Measurements from ENCODE around the gene KCNG2.
"Not testable (repeated sequence)": the region's sequence is repeated elsewhere in the genome, so short reads cannot be mapped to it uniquely, and the experiment has no call there.

The KCNG2 gene, protein sequence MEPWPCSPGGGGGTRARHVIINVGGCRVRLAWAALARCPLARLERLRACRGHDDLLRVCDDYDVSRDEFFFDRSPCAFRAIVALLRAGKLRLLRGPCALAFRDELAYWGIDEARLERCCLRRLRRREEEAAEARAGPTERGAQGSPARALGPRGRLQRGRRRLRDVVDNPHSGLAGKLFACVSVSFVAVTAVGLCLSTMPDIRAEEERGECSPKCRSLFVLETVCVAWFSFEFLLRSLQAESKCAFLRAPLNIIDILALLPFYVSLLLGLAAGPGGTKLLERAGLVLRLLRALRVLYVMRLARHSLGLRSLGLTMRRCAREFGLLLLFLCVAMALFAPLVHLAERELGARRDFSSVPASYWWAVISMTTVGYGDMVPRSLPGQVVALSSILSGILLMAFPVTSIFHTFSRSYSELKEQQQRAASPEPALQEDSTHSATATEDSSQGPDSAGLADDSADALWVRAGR

DNA sequence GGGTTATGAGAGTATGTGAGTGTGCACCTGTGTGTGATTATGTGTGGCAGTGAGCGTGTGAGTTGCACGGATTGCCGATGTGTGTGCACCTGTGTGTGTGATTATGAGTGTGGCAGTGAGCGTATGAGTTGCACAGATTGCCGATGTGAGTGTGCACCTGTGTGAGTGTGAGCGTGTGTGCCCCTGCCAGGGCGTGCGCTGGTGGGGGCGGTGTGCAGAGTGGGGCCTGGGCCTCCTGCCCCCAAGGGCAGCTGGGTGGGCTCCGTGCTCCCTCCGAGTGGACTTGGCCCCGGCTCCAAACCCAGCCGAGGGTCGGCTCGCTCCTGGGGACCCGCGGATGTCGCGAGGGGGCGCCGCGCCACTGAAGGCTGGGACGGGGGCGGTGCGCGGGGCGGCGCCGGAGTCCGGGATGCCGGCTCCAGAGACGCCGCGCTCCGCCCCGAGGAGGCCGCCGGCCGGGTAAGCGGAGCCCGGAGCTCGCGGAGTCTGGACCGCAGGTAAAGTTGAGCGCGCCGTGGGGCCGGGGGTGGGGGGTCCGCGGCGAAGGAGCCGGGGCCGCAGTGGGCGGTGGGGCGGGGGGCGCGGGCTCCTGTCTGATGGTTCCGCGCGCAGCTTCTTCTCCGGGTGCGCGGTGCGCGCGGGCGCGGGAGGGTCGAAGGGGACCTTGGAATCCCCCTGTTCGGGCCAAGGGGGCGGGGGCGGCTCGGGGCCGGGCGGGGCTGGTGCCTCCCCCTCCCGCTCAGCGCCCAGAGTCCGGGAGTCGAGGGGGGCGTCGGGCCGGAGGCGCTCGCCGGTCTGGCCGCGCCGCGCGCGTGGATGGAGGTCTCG lies at the start of gene KCNG2:
Gene KCNG2, plus strand, starts transcription at position 421 of the 828 bp plus-strand sequence. CDS start 65,730 bp downstream, outside the sequence.
- DNase-seq, result no peak

DNA sequence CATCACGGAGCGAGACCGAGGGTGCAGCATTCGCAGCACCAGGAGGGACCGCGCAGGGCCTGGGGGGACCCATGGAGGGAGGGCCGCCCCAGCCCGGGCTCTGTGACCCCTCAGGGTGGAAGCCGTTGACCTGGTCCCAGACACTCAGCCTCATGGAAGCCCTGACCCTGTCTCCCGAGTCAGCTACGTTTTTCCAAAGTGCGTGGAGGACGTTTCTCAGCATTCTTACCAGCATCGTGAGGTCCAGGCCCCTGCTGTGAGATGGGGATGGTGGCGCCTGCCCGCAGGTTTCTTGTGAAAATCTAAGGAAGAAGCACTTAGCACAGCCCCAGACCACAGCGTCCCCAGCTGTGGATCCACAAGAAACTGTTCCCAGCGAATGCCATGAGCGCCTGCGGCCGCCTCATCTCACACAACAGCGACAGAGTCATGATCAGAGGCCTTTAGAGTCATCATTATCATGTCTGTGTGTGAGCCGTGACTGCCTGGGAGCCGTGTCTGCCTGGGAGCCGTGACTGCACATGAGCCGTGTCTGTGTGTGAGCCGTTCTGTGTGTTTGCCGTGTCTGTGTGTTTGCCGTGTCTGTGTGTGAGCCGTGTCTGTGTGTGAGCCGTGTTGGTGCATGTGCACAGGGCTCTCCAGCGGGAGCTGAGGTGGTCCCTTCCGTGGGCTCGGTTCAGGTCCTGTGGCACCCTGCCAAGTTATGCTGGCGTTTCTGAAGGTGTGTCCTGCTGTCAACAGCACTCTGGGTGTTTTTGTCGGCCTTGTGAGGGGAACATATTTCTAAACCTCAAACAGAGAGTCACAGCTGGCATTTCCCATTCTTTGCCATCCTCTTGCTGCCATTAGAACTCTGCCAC lies 49.2 kb upstream of the KCNG2 start:
- no peak for DNase-seq

DNA sequence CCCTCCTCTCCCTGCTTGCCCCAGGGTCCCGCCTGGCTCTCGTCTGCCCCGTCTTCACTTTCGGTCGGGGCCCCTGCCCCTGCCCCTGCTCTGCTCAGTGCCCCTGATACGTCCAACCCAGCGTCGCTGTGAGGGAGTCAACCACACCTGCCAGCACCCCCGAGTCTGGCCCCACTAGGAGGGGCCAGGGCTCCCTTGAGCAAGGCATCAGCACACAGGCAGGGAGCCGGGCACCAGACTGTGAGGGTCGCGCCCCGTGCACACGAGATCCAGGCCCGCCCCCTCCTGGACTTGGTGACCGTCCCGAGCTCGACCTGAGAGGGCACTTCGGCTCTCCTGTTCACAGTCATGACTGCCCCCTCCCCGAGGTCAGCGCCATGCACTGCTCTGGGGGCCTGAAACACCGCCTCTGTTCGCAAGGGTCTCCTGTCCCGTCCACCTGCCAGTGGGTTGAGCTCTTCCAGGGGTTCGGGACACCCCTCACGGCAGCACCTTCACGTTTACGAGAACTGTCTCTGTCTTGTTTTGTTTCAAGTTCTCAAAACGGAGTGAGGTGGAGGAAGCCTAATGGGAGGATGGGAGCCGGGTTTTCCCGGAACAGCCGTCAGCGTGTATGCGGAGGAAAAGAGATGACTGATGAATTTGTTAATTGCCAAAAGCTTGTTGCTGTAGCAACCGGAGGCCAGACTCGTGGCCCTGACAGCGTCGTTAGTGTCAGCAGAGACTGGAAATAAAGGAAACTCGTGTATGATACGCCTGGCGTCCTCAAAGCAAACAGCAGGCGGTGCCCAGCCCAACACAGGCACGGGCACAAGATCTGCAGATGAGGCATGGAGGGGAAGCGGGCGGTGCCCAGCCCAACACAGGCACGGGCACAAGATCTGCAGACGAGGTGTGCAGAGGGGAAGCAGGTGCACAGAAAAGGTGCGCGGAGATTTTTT lies 48.2 kb upstream of the KCNG2 start:
- no peak for DNase-seq

DNA sequence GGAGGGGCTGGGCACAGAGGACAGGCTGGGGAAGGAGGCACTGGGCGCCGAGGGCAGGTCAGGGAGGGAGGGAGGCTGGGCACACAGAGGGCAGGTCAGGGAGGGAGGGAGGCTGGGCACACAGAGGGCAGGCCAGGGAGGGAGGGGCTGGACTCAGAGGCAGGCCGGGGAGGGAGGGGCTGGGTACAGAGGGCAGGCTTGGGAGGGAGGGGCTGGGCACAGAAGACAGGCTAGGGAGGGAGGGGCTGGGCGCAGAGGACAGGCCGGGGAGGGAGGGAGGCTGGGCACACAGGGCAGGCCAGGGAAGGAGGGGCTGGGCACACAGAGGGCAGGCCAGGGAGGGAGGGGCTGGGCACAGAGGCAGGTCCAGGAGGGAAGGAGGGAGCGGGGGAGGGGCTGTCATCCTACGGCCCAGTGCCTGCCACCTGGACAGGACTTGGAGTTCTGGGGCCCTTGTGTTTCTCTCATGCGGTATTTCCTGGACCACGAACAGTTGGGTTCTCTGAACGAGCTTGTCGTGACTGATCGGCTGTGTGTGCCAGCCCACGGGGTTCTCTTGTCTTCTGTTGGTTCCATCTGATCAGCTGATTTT lies 46.7 kb upstream of the KCNG2 start:
- DNase-seq, result no peak

DNA sequence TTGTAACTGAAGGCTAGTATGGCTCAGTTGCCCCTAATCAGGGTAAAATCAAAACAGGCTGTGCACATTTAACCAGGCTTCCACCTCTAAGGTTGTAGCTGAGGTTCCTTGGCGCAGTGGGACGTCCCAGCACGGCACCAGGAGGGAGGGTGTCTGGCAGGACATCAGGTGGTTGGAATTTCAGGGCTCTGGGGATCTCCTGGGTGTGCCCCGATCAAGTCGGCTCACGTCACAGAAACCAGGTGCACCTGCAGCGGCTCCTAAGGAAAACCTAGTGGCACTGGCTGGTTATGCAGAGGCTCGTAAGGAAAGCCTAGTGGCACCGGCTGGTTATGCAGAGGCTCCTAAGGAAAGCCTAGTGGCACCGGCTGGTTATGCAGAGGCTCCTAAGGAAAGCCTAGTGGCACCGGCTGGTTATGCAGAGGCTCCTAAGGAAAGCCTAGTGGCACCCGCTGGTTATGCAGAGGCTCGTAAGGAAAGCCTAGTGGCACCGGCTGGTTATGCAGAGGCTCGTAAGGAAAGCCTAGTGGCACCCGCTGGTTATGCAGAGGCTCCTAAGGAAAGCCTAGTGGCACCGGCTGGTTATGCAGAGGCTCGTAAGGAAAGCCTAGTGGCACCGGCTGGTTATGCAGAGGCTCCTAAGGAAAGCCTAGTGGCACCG lies 45.7 kb upstream of the KCNG2 start:
- DNase-seq, result not testable (repeated sequence)

DNA sequence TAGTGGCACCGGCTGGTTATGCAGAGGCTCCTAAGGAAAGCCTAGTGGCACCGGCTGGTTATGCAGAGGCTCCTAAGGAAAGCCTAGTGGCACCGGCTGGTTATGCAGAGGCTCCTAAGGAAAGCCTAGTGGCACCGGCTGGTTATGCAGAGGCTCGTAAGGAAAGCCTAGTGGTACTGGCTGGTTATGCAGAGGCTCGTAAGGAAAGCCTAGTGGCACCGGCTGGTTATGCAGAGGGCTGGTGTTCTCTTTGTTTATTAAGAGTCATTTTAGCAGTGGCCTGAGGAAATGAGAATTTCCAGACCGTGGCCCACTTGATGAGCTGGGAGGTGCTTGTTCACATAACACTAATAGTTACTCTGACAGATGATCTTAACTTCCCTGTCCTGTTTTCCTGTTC lies 44.8 kb upstream of the KCNG2 start:
- DNase-seq, result not testable (repeated sequence)

DNA sequence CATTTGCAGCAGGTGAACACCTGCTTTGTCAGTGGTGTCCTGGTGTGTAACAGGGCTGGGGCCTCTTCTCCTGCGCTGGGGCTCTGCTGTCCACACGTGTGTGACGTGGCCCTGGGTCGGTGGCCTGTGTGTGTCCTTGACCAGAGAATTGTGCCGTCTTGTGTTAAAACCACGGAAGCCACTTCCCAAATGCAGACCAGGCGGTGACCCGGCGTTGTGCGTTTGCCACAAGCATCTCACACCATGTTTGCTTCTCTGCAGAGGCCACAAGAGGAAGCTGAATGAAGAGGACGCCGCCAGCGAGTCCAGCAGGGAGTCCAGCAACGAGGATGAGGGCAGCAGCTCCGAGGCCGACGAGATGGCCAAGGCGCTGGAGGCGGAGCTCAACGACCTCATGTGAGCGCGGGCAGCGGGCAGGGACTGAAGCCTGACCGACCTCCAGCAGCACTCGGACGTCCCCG lies 44.3 kb upstream of the KCNG2 start:
- no peak for DNase-seq

DNA sequence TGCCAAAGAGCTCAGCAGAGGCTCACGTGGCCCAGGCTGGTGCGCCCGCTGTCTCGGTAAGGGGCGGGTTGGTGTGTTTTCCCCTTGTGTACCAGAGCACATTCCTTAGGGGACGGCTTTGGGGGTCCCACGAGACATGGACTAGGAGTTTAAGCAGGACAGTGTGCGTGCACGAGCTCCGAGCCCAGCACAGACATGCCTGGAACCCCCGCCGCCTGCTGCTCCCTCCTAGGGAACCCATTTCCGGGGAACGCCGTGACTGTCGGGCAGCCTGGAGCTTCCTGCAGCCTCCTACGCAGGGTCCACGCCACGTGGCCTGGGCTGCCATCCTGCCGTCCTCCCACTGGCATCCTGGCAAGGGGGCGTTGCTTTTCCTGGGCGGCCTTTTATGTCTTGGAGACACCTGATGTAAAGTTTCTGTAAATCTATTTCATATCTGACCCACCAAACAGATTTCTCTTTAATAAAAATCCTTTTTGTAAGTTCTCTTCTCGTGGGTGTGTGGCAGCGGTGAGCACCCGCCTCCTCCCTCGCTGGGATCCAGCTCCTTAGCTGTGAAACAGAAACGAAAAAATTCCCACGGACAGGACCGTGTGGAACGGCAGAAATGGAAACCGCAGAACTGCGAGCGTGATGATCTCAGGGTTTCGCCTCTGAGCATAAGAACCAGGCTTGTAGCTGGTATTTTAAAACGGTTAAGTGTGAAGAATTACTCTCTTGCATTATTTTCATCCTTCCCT lies 43.5 kb upstream of the KCNG2 start:
- no peak for DNase-seq

DNA sequence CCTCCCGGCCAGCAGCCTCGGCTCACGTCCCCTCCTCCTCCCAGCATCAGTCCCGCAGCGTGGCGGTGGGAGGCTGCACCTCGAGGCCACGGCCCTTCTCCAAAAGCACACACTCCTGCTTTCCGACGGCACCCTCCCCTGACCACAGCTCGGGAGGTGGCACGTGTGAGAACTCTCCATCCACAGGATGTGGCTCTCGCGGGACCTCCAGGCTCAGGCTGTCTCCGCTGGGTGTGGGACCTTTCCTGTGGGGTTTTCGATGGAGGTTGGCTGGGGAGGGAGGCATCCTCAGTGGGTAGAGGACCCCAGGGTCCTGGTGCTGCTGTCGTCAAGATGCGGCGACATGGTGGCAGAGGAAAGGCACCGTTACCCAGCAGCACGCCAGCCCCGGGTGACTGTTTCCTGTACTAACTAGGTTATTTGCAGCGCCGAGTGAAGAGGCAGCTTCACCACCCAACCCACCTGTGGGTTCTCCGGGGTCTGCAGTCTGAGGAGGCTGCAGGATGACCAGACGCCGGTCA lies 42.8 kb upstream of the KCNG2 start:
- no peak for DNase-seq

DNA sequence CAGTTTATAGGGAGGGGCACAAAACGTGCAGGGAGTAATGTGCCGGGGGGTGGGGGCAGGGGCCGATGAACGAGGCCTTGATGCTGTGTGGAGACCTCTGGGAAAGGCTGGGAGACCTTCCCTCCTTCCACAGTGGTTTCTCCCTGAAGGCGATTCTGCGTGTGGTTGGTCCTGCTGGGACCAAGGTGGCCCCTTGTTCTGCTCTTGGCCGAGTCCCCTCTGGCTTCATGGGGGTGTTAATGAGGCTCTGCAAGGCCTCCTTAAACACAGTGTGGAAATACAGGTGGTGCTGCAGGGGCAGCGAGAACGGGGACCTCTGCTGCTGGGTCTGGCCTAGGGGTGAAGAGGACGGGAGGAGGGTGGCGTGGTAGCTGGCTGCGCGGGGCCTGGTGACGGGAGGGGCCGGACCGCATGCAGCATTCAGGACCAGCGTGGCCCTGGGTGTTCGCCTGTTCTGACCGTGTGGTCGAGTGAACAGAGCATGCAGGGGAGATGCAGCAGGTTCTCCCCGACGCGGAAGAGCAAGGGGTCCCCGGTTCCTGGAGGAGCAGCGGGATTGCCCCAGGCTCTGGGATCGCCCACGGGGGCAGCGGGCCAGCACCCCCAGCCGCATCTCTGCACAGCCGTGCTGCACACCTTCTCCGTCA lies 42.1 kb upstream of the KCNG2 start:
- no peak for DNase-seq

DNA sequence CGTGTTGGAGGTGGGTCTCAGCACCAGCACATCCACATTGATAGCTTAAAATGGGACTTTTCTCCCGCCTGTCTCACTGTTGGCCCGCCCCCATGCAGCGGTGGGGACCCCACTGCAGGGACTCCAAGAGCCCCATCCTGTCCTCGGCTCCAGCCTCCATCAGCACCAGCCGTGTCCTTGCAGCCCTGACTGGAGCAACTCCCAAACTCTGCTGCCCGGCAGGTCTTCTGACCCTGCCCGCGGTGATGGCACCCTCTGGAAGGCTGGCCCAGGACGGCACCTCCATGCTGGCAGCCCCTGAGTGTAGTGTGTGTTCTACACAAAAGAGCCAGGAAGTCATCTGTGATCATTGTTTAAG lies 41.6 kb upstream of the KCNG2 start:
- DNase-seq, result no peak

DNA sequence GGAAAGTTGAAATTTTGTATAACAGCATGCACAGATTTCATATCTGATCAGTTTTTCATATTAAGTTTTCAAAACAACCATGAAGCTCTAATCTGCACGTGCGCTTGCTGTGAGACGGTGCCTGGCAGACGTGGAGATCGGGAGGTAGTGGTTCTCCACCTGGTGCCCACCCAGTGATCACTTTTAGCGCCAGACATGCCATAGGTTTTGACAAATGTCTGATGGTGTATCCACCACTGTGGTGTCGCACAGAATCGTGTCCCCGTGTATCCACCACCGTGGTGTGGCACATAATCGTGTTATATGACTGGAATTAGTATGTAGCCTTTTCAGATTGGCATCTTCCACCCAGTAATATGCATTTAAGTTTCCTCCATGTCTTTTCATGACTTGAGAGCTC lies 40.9 kb upstream of the KCNG2 start:
- no peak for DNase-seq

DNA sequence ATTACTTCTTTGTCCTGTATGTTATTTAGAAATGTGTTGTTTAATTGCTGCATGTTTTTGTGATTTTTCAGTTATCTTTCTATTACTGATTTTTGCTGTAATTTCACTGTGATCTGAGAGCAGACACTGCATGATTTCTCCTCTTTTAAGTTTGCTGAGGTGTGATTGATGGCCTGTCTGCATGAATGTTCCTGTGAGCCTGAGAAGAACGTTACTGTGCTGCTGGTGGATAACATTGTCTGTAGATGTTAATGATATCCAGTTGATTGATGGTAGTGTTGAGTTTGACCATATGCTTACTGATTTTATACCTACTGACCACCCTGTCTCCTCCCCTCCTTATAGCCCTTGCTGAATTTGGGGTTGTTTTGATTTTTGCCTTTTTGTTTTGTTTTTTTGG lies 37.4 kb upstream of the KCNG2 start:
- no peak for DNase-seq

DNA sequence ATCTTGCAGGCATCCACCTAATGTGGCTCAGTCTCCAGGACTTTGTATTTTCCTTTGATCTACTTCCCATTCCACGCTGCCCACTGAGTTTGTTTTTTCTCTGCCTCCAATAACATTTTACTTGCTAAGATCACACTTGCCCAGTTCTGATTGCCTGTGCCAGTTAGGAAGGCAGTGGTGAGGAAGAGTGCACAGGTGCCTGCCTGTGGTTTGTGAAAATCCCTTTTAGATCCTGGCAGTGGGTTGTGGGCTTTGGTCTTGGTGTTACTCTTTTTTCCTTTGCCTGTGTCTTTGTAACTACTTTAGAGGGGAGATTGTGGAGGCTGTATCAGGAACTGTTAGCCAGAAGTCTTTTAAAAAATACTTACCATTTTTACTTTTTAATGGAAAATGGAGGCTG lies 36.9 kb upstream of the KCNG2 start:
- DNase-seq, result no peak

DNA sequence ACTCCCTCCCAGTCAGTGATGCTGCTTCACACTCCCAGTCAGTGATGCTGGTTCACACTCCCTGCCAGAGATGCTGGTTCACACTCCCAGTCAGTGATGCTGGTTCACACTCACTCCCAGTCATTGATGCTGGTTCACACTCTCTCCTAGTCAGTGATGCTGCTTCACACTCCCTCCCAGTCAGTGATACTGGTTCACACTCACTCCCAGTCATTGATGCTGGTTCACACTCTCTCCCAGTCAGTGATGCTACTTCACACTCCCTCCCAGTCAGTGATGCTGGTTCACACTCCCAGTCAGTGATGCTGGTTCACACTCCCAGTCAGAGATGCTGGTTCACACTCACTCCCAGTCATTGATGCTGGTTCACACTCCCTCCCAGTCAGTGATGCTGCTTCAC lies 34.3 kb upstream of the KCNG2 start:
- no peak for DNase-seq

DNA sequence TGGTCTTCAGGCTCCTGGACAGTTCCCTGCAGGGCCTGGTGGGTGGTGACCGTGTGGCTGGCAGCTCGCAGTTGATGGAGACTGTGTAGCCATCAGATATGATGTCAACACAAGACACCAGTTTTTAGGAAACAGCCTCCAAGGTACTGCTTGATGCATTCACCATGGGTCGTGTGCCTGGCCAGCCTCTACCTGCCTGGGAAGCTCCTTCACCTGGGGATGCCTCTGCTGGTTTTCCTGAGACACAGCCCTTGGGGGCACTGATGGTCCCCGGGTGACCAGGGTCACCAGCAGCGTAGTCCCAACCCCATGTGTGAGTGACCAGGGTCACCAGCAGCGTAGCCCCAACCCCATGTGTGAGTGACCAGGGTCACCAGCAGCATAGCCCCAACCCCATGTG lies 33.6 kb upstream of the KCNG2 start:
- no peak for DNase-seq

DNA sequence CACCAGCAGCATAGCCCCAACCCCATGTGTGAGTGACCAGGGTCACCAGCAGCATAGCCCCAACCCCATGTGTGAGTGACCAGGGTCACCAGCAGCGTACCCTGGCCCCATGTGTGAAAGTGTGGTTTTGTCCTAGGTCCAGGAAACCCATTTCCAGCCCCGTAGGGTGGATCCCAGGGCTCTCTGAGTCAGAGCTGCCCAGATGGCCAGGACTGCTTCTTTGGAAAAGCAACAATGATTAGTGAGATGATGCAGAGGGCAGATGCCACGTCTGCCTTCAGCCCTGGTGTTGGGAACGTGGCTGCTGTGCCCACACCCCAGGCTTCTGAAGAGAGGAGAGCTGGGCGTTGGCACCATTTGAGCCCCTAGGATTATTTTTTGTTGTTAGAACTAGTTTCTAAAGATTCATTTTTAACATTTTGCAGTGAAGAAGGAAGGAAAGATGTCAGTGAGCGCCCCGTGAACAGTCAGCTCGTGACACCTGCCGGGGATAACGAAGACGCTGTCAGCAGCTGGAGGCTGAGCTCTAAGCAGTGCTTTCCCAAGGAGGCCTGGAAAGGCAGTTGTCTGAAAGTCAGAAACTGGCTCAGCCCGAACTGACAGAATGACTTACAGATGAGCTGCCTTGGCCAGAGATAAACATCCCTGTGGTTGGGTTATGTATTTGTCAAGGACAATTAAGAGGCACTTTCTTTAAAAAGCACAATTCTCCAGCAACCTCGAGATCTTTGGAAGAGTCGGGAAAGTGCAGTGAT lies 32.1 kb upstream of the KCNG2 start:
- DNase-seq, result no peak

DNA sequence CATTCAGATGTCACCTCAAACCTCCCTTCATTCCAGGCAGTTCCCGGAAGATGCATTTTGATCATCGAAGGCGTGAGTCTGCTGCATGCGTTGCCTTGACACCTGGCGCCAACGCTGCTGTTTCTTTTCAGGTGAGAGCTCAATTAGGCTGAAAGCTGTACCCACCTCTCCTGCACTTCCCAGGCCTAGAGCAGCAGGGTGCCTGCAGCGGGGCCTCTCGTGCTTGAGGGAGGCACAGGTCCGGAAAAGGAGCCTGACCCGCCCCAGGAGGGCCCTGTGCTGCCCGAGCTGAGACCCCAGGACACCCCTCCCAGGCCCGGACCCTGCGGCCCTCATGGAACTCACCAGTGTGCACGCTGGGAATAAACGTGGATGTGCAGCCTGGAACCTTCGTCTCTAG lies 31.4 kb upstream of the KCNG2 start:
- DNase-seq, result no peak

DNA sequence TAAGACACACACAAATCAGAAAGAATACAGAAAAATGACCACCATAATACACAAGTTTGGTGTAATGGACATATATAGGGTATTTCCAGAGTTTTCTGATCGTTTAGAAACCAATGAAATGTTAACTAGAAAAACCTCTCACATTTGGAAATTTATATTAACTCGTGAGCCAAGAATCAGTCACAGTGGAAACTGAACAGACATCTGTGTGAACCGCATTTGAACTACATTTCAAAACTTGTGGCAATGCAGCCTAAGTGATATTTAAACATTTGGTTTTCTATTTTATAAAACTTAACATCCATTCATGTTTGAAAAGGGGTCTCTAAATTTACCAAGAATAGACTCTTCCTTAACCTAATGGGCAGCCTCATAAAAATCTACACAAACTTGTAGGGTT lies 29.0 kb upstream of the KCNG2 start:
- DNase-seq, result no peak
